ENCODE data around the gene MAPT.

- TF ChIP-seq CTCF (IDR thresholded peaks at IDR 0.05) (no peak), POLR2AphosphoS5 (IDR thresholded peaks at IDR 0.05) (no peak)
These were observed 96.5 kb downstream of the MAPT start for GRCh38 chr17:45990886-45991285.

Measured in prostate gland (tissue), 2 donors.